GM19240 (cell line): ENCODE measurements around the gene SLC38A11.

Experiments used
- DNase-seq: peaks from one replicate; pipeline ENCODE4 v3.0.0; 2011; ENCODE audit warnings: low spot score; ENCODE audit not compliant: insufficient read length

SLC38A11 gene

GRCh38 chr2:164846276-164846675, 109.0 kb downstream of the SLC38A11 start:
- no peak for DNase-seq
